ENCODE data around the gene SDK1.
"Not testable (repeated sequence)": the region's sequence is repeated elsewhere in the genome, so short reads cannot be mapped to it uniquely, and the experiment has no call there.

Gene SDK1

DNA sequence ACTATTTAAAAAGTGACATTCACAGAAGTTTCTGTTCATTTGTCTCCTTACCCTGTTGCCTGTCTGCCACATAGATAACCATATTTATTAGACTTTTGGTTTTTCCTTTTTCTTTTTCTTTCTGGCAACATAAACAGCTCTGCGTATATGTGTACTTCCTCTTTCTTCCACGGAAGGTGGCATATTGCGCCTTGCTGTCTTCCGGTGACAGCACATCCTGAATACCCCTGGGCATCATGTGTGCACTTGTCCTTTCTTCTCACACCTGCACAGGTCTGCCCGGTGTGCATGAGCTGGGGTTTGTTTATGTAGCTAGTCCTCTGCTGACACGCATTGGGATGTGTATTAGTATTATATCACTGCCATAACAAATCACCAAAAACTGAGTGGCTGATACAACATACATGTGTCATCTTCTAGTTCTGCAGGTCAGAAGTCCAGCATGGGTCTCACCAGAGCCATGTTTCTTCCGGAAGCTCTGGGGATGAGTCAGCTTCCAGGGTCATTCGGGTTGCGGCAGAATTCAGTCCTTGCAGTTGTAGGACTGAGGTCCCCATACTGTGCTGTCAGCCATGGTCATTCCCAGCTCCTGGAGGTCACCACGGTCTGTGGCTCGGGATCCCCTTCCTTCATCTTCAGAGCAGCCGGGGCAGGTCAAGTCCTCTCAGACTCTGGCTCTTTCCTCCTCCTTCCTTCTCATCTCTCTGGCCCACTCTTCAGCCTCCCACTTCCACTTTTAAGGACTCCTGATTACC, 785.1 kb downstream of the SDK1 start:
- TF ChIP-seq, protein P1, sequence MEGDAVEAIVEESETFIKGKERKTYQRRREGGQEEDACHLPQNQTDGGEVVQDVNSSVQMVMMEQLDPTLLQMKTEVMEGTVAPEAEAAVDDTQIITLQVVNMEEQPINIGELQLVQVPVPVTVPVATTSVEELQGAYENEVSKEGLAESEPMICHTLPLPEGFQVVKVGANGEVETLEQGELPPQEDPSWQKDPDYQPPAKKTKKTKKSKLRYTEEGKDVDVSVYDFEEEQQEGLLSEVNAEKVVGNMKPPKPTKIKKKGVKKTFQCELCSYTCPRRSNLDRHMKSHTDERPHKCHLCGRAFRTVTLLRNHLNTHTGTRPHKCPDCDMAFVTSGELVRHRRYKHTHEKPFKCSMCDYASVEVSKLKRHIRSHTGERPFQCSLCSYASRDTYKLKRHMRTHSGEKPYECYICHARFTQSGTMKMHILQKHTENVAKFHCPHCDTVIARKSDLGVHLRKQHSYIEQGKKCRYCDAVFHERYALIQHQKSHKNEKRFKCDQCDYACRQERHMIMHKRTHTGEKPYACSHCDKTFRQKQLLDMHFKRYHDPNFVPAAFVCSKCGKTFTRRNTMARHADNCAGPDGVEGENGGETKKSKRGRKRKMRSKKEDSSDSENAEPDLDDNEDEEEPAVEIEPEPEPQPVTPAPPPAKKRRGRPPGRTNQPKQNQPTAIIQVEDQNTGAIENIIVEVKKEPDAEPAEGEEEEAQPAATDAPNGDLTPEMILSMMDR (IDR thresholded peaks at IDR 0.05; ENCODE audit: low read depth, low read length): no peak

DNA sequence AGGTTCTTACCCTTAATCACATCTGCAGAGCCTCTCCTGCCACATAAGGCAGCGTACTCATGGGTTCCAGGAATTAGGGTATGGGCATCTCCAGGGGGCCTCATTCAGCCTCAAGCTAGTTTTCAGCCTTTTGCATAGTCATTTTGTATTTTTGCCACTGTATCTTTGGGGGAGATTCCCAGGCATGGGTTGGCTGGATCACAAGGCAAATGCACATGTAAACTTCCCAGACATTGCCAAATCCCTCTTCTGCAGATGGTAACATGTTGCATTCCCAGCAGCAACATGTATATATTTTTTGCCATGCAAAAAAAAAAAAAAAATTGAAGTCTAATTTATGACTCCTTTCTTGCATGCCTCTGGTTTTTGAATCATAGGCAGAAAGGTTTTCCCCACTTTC, 785.7 kb downstream of the SDK1 start:
- no peak overlapping the region for H3K4me3 ChIP-seq (ENCODE audit: low read depth, low read length)
- in situ Hi-C loops (cut with HindIII; ENCODE audit: low sequenced_read_pairs): no loop called here
- DNase-seq (ENCODE audit: low read depth, low spot score): no peak
- TF ChIP-seq, protein P1 (IDR thresholded peaks at IDR 0.05; ENCODE audit: low read depth, low read length): no peak

More for the DNA sequence above, 785.1 kb downstream of the SDK1 start:
- no peak for DNase-seq (ENCODE audit: low read depth, low spot score)
- in situ Hi-C loops (cut with HindIII; ENCODE audit: low sequenced_read_pairs): no loop called here
- no peak overlapping the region for H3K4me3 ChIP-seq (ENCODE audit: low read depth, low read length)

DNA sequence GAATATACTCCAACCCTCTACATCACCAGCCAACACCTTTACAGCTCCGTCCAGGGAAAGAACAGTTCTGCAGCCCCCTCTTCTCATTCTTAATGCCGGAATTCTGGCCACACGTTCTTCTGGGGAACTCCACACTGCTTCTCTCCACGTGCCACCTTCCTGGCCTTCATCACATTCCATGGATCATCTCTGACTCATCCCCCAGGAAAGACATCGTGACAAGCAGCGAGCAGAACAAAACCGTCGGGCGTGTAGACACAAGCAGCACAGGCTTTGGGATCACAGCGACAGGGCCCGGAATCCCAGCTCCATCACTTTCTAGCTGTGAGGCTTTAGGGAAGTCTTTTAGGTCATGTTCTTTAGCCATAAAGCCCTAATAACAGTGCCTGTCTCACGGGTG, 790.7 kb downstream of the SDK1 start:
- no peak overlapping the region for H3K4me3 ChIP-seq (ENCODE audit: low read depth, low read length)
- DNase-seq (ENCODE audit: low read depth, low spot score): no peak
- TF ChIP-seq, protein P1 (IDR thresholded peaks at IDR 0.05; ENCODE audit: low read depth, low read length): no peak
- in situ Hi-C loops (cut with HindIII; ENCODE audit: low sequenced_read_pairs): no loop called here

DNA sequence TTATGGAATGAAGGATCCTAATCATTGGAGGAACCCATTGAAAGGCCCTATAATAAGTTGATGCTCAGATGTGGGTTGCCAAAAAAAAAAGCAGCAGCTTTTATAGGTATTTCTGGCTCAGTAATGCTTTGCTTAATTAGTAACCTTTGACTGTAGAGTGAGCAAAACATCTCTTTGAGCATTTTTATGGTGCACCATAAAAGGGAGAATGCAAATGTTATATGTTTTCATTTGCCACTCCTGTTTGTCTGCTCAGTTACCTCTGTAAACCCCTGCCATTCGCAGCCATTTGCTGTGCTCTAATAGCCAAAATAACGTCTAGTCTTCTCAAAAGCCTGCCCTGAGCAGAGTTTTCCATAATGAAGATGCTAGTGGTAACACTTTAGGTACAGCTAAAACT, 792.0 kb downstream of the SDK1 start:
- H3K4me3 ChIP-seq (ENCODE audit: low read depth, low read length): no peak overlapping the region
- DNase-seq (ENCODE audit: low read depth, low spot score): no peak
- TF ChIP-seq, protein P1 (IDR thresholded peaks at IDR 0.05; ENCODE audit: low read depth, low read length): no peak
- in situ Hi-C loops (cut with HindIII; ENCODE audit: low sequenced_read_pairs): no loop called here

DNA sequence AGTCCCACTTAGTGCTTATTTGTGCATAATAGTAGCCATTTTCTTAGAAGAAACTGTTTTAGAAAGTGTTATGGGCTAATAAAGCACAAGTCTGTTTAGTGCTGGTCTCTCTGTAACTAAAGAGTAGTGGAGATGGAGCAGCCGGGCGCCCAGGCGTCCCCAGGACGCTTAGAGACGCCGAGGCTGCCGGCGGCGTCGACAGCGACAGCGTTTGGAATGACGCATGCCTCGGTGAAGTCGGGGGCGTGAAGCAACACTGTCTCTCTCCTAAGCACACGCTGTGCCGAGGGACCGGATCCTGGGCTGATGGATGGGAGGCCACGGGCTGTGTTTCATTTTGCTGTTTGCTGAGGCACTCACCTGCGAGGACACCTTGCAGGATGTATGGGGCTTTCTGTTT, 792.4 kb downstream of the SDK1 start:
- no peak overlapping the region for H3K4me3 ChIP-seq (ENCODE audit: low read depth, low read length)
- no peak for DNase-seq (ENCODE audit: low read depth, low spot score)
- TF ChIP-seq, protein P1 (IDR thresholded peaks at IDR 0.05; ENCODE audit: low read depth, low read length): no peak
- in situ Hi-C loops (cut with HindIII; ENCODE audit: low sequenced_read_pairs): no loop called here

DNA sequence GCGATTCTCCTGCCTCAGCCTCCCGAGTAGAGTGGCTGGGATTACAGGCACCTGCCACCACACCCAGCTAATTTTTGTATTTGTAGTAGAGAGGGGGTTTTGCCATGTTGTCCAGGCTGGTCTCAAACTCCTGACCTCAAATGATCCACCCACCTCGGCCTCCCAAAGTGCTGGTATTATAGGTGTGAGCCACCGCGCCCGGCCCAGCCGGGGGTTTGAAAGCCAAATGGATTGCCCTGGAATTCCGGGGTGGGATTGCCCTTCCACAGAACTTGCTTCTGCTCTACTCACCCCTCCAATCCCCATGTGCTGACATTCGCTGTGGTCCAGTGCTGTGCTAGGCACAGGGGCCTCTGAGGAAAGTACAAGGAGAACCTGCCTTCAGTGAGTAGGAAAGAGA, 793.1 kb downstream of the SDK1 start:
- in situ Hi-C loops (cut with HindIII; ENCODE audit: low sequenced_read_pairs); DNase-seq (ENCODE audit: low read depth, low spot score); H3K4me3 ChIP-seq (ENCODE audit: low read depth, low read length): not testable (repeated sequence)

DNA sequence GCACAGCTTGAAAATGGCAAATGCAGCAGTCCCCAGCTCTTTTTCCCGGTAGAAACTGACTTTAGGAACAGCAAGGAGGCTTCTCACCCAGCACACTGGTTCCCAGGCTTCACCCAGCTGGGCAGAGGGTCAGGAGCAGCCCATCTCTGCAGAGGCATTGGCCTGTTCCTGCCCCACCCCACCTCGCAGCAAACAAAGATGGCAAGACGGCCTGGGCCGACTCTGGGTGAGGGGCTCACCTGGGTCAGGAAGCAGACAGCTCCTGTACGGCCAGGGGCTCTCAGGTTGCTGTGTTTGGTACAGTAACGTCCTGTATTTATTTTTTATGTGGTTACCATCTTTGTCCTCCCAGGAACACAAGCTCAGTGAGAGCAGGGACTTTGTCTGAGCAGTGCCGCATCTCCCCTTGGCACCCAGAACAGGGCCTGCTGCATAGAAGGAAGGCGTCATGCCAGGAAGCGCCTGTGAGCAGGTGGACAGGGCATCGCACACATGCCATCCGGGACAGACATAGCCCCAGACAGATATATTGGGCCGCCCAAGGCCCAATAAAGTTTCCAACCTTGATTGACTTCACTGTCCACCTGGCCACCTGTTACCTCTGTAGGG, 796.1 kb downstream of the SDK1 start:
- in situ Hi-C loops (cut with HindIII; ENCODE audit: low sequenced_read_pairs): no loop called here
- H3K4me3 ChIP-seq (ENCODE audit: low read depth, low read length): no peak overlapping the region
- DNase-seq (ENCODE audit: low read depth, low spot score): no peak
- TF ChIP-seq, protein P1 (IDR thresholded peaks at IDR 0.05; ENCODE audit: low read depth, low read length): no peak

Data from astrocyte of the spinal cord (primary cell).